GM18519 (cell line): ENCODE data around the gene PCDHGB5.
"Not testable (repeated sequence)": the region's sequence is repeated elsewhere in the genome, so short reads cannot be mapped to it uniquely, and the experiment has no call there.

ENCODE experiments used
- ATAC-seq: cut with Tn5 transposase; IDR thresholded peaks from one replicate; pipeline ENCODE4 v1.9.1; 2021; ENCODE audit warnings: mild to moderate bottlenecking, moderate library complexity; ENCODE audit not compliant: unreplicated experiment, low FRiP score

Gene PCDHGB5

GRCh38 chr5:141409598-141410306, 12.0 kb downstream of the PCDHGB5 start:
- ATAC-seq: no peak

GRCh38 chr5:141411575-141411974, 13.8 kb downstream of the PCDHGB5 start:
- ATAC-seq: no peak

GRCh38 chr5:141412854-141413539, 15.2 kb downstream of the PCDHGB5 start, which contains the start of gene PCDHGA10:
Gene PCDHGA10, plus strand, starts transcription at chr5:141412987. Its CDS starts 189 bp downstream, at chr5:141413176.
- ATAC-seq: peak; percentile 74

GRCh38 chr5:141413540-141414069, 15.9 kb downstream of the PCDHGB5 start:
- ATAC-seq: no peak

GRCh38 chr5:141414548-141415274, 17.0 kb downstream of the PCDHGB5 start:
- not testable (repeated sequence) for ATAC-seq

GRCh38 chr5:141415275-141415618, 17.5 kb downstream of the PCDHGB5 start:
- ATAC-seq: not testable (repeated sequence)

- ATAC-seq: peak; percentile 60
Observed at GRCh38 chr5:141417494-141418172, 19.9 kb downstream of the PCDHGB5 start, which contains the start of gene PCDHGB7. Gene PCDHGB7, plus strand, starts transcription at chr5:141417677. Its CDS starts 183 bp downstream, at chr5:141417860.

GRCh38 chr5:141419074-141419880, 21.5 kb downstream of the PCDHGB5 start:
- ATAC-seq: no peak

- ATAC-seq: no peak
Observed at GRCh38 chr5:141420855-141421488, 23.2 kb downstream of the PCDHGB5 start, which contains the start of gene PCDHGA11. Gene PCDHGA11, plus strand, starts transcription at chr5:141421051. Its CDS starts 177 bp downstream, at chr5:141421228.

GRCh38 chr5:141421489-141421855, 23.7 kb downstream of the PCDHGB5 start:
- no peak for ATAC-seq

GRCh38 chr5:141422742-141423291, 25.1 kb downstream of the PCDHGB5 start:
- ATAC-seq: no peak

GRCh38 chr5:141427783-141428426, 30.2 kb downstream of the PCDHGB5 start:
- no peak for ATAC-seq

- ATAC-seq: no peak
Observed at GRCh38 chr5:141430332-141431113, 32.8 kb downstream of the PCDHGB5 start, which contains the start of gene PCDHGA12. Gene PCDHGA12, plus strand, starts transcription at chr5:141430507. Its CDS starts 253 bp downstream, at chr5:141430760.

- ATAC-seq: no peak
Observed at GRCh38 chr5:141431286-141431685, 33.5 kb downstream of the PCDHGB5 start.

- ATAC-seq: not testable (repeated sequence)
Observed at GRCh38 chr5:141432308-141432707, 34.6 kb downstream of the PCDHGB5 start.

GRCh38 chr5:141432726-141433125, 35.0 kb downstream of the PCDHGB5 start:
- ATAC-seq: not testable (repeated sequence)

- no peak for ATAC-seq
Observed at GRCh38 chr5:141434006-141434405, 36.3 kb downstream of the PCDHGB5 start.
